PC-9 (cell line): ENCODE data around the gene SPG11. TPM values are rescaled to one million over a fixed set of nuclear protein-coding genes. Genes with fewer than 3 reads are reported as not detected.

ENCODE experiments used
- BruUV-seq: library from RNA; stranded (reverse); fragments of 400-500 nt; replicated peaks from 2 replicates; lab custom pipeline; 2021; lab: Mats Ljungman, UMichigan
- CTCF ChIA-PET: fragments of 300-600 bp; sonication (Branson Sonifier 250); formaldehyde crosslinking; loops from one replicate; lab custom pipeline; 2022; ENCODE audit warnings: antibody characterized with exemption; lab: Charles Lee
- POLR2A ChIA-PET: fragments of 300-600 bp; sonication (Branson Sonifier 250); formaldehyde crosslinking; loops from one replicate; lab custom pipeline; 2022; ENCODE audit warnings: antibody characterized with exemption; ENCODE audit not compliant: unreplicated experiment; lab: Charles Lee
- DNase-seq, 2 experiments: peaks; one replicate each; pipeline versions ENCODE4 v3.0.0 to v3.0.0-alpha.2; 2015 to 2022; ENCODE audit warnings: mixed read lengths in 1 of 2
- H2AFZ ChIP-seq: fragments of 200-600 bp; sonication (generic); 2 replicates; pipeline ENCODE4 v1.8.1; 2017; ENCODE audit warnings: antibody characterized with exemption
- H3F3A ChIP-seq: fragments of 200-600 bp; sonication (generic); 2 replicates; pipeline ENCODE4 v1.8.1; 2017; ENCODE audit warnings: antibody characterized with exemption, mild to moderate bottlenecking, low read depth; ENCODE audit not compliant: insufficient read depth
- H3K27ac ChIP-seq: fragments of 200-600 bp; sonication (generic); 2 replicates; pipeline ENCODE4 v1.6.1; 2016; ENCODE audit warnings: mixed run types
- H3K27me3 ChIP-seq: fragments of 200-600 bp; sonication (generic); 2 replicates; pipeline ENCODE4 v1.6.1; 2016; ENCODE audit warnings: low read depth, mixed run types; ENCODE audit not compliant: insufficient read depth
- H3K36me3 ChIP-seq: fragments of 200-600 bp; sonication (generic); 2 replicates; pipeline ENCODE4 v1.6.1; 2016; ENCODE audit warnings: low read depth, mixed run types
- H3K4me1 ChIP-seq: fragments of 200-600 bp; sonication (generic); replicated peaks from 2 replicates; pipeline ENCODE4 v1.6.1; 2016; ENCODE audit warnings: mixed run types; ENCODE audit not compliant: insufficient read depth
- H3K4me2 ChIP-seq: fragments of 200-600 bp; sonication (generic); 2 replicates; pipeline ENCODE4 v1.6.1; 2017; ENCODE audit warnings: mixed run types
- H3K4me3 ChIP-seq: fragments of 200-600 bp; sonication (generic); 2 replicates; pipeline ENCODE4 v1.6.1; 2016; ENCODE audit warnings: mixed run types
- H3K79me2 ChIP-seq: fragments of 200-600 bp; sonication (generic); 2 replicates; pipeline ENCODE4 v1.6.1; 2017; ENCODE audit warnings: low read depth, mixed run types
- H3K9me2 ChIP-seq: fragments of 200-600 bp; sonication (generic); 2 replicates; pipeline ENCODE4 v1.8.1; 2017; ENCODE audit warnings: mild to moderate bottlenecking; ENCODE audit not compliant: insufficient read depth
- H3K9me3 ChIP-seq: fragments of 200-600 bp; sonication (generic); 2 replicates; pipeline ENCODE4 v1.8.1; 2016; ENCODE audit warnings: low read depth; ENCODE audit not compliant: insufficient read depth
- H4K20me1 ChIP-seq: fragments of 200-600 bp; sonication (generic); 2 replicates; pipeline ENCODE4 v1.8.1; 2017; ENCODE audit not compliant: insufficient read depth
- CTCF ChIP-seq: fragments of 200-600 bp; sonication (generic); conservative IDR thresholded peaks from 2 replicates; pipeline ENCODE4 v1.6.1; 2017; ENCODE audit warnings: mixed run types, antibody characterized with exemption, mild to moderate bottlenecking, moderate library complexity
- EZH2 ChIP-seq: fragments of 200-600 bp; sonication (generic); IDR thresholded peaks from 2 replicates; pipeline ENCODE4 v1.8.0; 2017; ENCODE audit warnings: antibody characterized with exemption, low read depth
- intact Hi-C: fragments of 100-400 bp; cut with micrococcal nuclease; formaldehyde crosslinking; loops from one replicate; pipeline ENCODE4 v1.10.0; 2022; ENCODE audit not compliant: unreplicated experiment
- total RNA-seq: library from RNA; stranded (reverse); gene quantifications from 2 replicates; pipeline ENCODE4 v1.2.3, GENCODE V29; 2021

Gene SPG11
- total RNA-seq, 1 experiment from 2014 or later: 64.2 TPM

GRCh38 chr15:44662478-44663409 lies 718 bp downstream of the SPG11 start:
- Histone ChIP-seq H3K27ac (peak overlapping the region; percentile 78), H3K27me3 (no peaks in the 10 kb centered on the region), H3K79me2 (peaks cover 20% of the 10 kb centered on the region), H2AFZ (peak overlapping the region; percentile 91), H3K4me2 (peak overlapping the region; percentile 91), H3K36me3 (peaks cover 4% of the 10 kb centered on the region; the same call in 1 of the 2 replicates), H3K4me1 (peaks cover 13% of the 10 kb centered on the region), H3K9me3 (no peaks in the 10 kb centered on the region), H3K4me3 (peak overlapping the region; percentile 75), H3F3A (no peaks in the 10 kb centered on the region), H4K20me1 (no peaks in the 10 kb centered on the region), H3K9me2 (no peaks in the 10 kb centered on the region)
- CTCF ChIA-PET: interaction anchor here (0.6 to 1.6 kb wide), 14 partner anchors 28 to 103 kb away, joined by 3 to 26 read pairs (median 5); partner anchors contain the start of genes B2M, PATL2 and TRIM69
- DNase-seq: peak; percentile 65 to 70
- intact Hi-C loops: loop anchor here (1.0 to 5.0 kb wide), 4 partner anchors 49 to 175 kb away; partner anchors contain the start of genes B2M and PATL2
- POLR2A ChIA-PET: interaction anchor here (0.5 to 0.9 kb wide), 5 partner anchors 15 to 654 kb away, joined by 3 to 7 read pairs (median 4); partner anchors contain the start of genes B2M and PATL2
- TSS peak; percentile 81 for BruUV-seq
- no peak for TF ChIP-seq CTCF
- no peak for TF ChIP-seq EZH2

GRCh38 chr15:44661576-44661975 lies 1.9 kb downstream of the SPG11 start:
- peak overlapping the region; percentile 91 for H3K4me2 ChIP-seq
- no peaks in the 10 kb centered on the region for H3F3A ChIP-seq
- no peaks in the 10 kb centered on the region for H4K20me1 ChIP-seq
- H3K4me3 ChIP-seq: peak overlapping the region; percentile 75; the same call in 1 of the 2 replicates
- CTCF ChIA-PET: interaction anchor here (0.7 to 1.2 kb wide), 2 partner anchors 50 to 76 kb away, joined by 6 to 26 read pairs; partner anchors contain the start of gene B2M
- peaks cover 13% of the 10 kb centered on the region for H3K4me1 ChIP-seq
- peaks cover 4% of the 10 kb centered on the region; the same call in 1 of the 2 replicates for H3K36me3 ChIP-seq
- no TSS peak for BruUV-seq
- TF ChIP-seq CTCF: no peak
- no peak for TF ChIP-seq EZH2
- intact Hi-C loops: loop anchor here (5.0 kb wide), 1 partner anchor 176 kb away; no protein-coding TSS in a partner anchor
- no peaks in the 10 kb centered on the region for H3K9me3 ChIP-seq
- POLR2A ChIA-PET: no interaction called here
- no peaks in the 10 kb centered on the region for H3K9me2 ChIP-seq
- 0 out of 2 replicates have a peak overlapping the region, but pooled peaks have one; percentile 78 for H3K27ac ChIP-seq
- no peaks in the 10 kb centered on the region for H3K27me3 ChIP-seq
- H2AFZ ChIP-seq: no peak overlapping the region
- H3K79me2 ChIP-seq: peaks cover 20% of the 10 kb centered on the region
- no peak for DNase-seq

GRCh38 chr15:44659056-44659455 lies 4.4 kb downstream of the SPG11 start:
- H3K79me2 ChIP-seq: peaks cover 20% of the 10 kb centered on the region
- TF ChIP-seq EZH2: no peak
- H3F3A ChIP-seq: no peaks in the 10 kb centered on the region
- BruUV-seq: no TSS peak
- CTCF ChIA-PET: no interaction called here
- no peaks in the 10 kb centered on the region for H4K20me1 ChIP-seq
- no peak for DNase-seq
- intact Hi-C loops: no loop called here
- H3K27me3 ChIP-seq: no peaks in the 10 kb centered on the region
- H3K9me3 ChIP-seq: no peaks in the 10 kb centered on the region
- H3K36me3 ChIP-seq: peaks cover 4% of the 10 kb centered on the region; the same call in 1 of the 2 replicates
- POLR2A ChIA-PET: no interaction called here
- no peak overlapping the region for H3K4me3 ChIP-seq
- no peak overlapping the region for H3K27ac ChIP-seq
- H3K9me2 ChIP-seq: no peaks in the 10 kb centered on the region
- H3K4me2 ChIP-seq: no peak overlapping the region
- no peak overlapping the region for H2AFZ ChIP-seq
- peaks cover 11% of the 10 kb centered on the region for H3K4me1 ChIP-seq
